IPS-NIHi7 (cell line): ENCODE measurements around the gene CELA2B.
A peak's percentile ranks its signal among the peaks of the same experiment; 100 is the strongest.

Source experiments
- DNase-seq: peaks from one replicate; pipeline ENCODE4 v3.0.0; 2012; ENCODE audit warnings: mixed read lengths; ENCODE audit errors: extremely low spot score

The CELA2B gene

GRCh38 chr1:15525050-15526020, 49.4 kb downstream of the CELA2B start:
- DNase-seq: no peak

- DNase-seq: no peak
These were observed 50.2 kb downstream of the CELA2B start for GRCh38 chr1:15526021-15526489.

GRCh38 chr1:15526490-15527339, 50.8 kb downstream of the CELA2B start, which contains the start of gene DNAJC16:
Gene DNAJC16 (plus strand): TSS chr1:15526848. CDS start chr1:15529106, 2,258 bp downstream.
- peak; percentile 92 for DNase-seq

- DNase-seq: no peak
These were observed 55.1 kb downstream of the CELA2B start for GRCh38 chr1:15531003-15531402.

- DNase-seq: no peak
These were observed 55.8 kb downstream of the CELA2B start for GRCh38 chr1:15531682-15532081.

GRCh38 chr1:15538771-15539170, 62.9 kb downstream of the CELA2B start:
- DNase-seq: no peak

GRCh38 chr1:15540186-15540585, 64.3 kb downstream of the CELA2B start:
- no peak for DNase-seq
